ENCODE results near the gene SSU72.
"Not testable (repeated sequence)": the region's sequence is repeated elsewhere in the genome, so short reads cannot be mapped to it uniquely, and the experiment has no call there.

SSU72 gene

GRCh38 chr1:1540090-1540817 lies 34.4 kb downstream of the SSU72 start, which contains the start of gene TMEM240:
Gene TMEM240 (minus strand): TSS chr1:1540624. CDS start chr1:1540346, 278 bp downstream.
- peak; percentile 74 for DNase-seq

GRCh38 chr1:1539310-1540089 lies 35.2 kb downstream of the SSU72 start:
- DNase-seq, result no peak

GRCh38 chr1:1538989-1539309 lies 35.7 kb downstream of the SSU72 start:
- no peak for DNase-seq

- no peak for DNase-seq
Measured at GRCh38 chr1:1538334-1538733, 36.3 kb downstream of the SSU72 start.

- DNase-seq, result no peak
Measured at GRCh38 chr1:1537626-1538250, 36.9 kb downstream of the SSU72 start.

GRCh38 chr1:1536938-1537546 lies 37.6 kb downstream of the SSU72 start:
- DNase-seq, result no peak

- DNase-seq, result no peak
Measured at GRCh38 chr1:1536019-1536937, 38.4 kb downstream of the SSU72 start.

GRCh38 chr1:1535201-1536018 lies 39.3 kb downstream of the SSU72 start:
- no peak for DNase-seq

GRCh38 chr1:1534401-1535154 lies 40.1 kb downstream of the SSU72 start:
- no peak for DNase-seq

- not testable (repeated sequence) for DNase-seq
Measured at GRCh38 chr1:1533894-1534291, 40.8 kb downstream of the SSU72 start.

GRCh38 chr1:1533176-1533893 lies 41.3 kb downstream of the SSU72 start:
- not testable (repeated sequence) for DNase-seq

GRCh38 chr1:1531947-1532346 lies 42.7 kb downstream of the SSU72 start:
- no peak for DNase-seq

- no peak for DNase-seq
Measured at GRCh38 chr1:1529936-1530335, 44.7 kb downstream of the SSU72 start.

- no peak for DNase-seq
Measured at GRCh38 chr1:1529321-1529720, 45.3 kb downstream of the SSU72 start.

GRCh38 chr1:1528301-1529267 lies 46.1 kb downstream of the SSU72 start:
- no peak for DNase-seq

- DNase-seq, result no peak
Measured at GRCh38 chr1:1527092-1527816, 47.4 kb downstream of the SSU72 start.

GRCh38 chr1:1526476-1526875 lies 48.2 kb downstream of the SSU72 start:
- DNase-seq, result not testable (repeated sequence)

All from activated CD4-positive, alpha-beta T cell treated with anti-CD3 and anti-CD28 coated beads for 48 hours (primary cell).